ENCODE measurements around the gene HSD17B3. TPM values are rescaled to one million over a fixed set of nuclear protein-coding genes. Genes with fewer than 3 reads are reported as not detected.

HSD17B3 gene
- total and polyA plus RNA-seq, 2 donors (not counting 1 experiment from before 2014, with no cell fraction given): not detected

GRCh38 chr9:96243778-96244177 is 58.2 kb downstream of the HSD17B3 start:
- POLR2A ChIA-PET: no interaction called here
- Histone ChIP-seq H3K36me3 (replicated peaks in 1 of 2; ENCODE audit: control extremely low read depth in 1 of 2, control insufficient read depth in 1 of 2, extremely low read depth in 1 of 2, insufficient read depth in 2 of 2, low read length in 1 of 2) (no peaks in the 10 kb centered on the region), H3K27me3 (replicated peaks in 1 of 4; ENCODE audit: control extremely low read depth in 1 of 4, control insufficient read depth in 3 of 4, insufficient read depth in 4 of 4, low read length in 3 of 4) (peaks cover 0 to 8% (median 1%) of the 10 kb centered on the region in 4 experiments), H3K9me3 (ENCODE audit: control extremely low read depth in 1 of 3, control insufficient read depth in 2 of 3, insufficient read depth in 1 of 3, low read length in 2 of 3) (no peaks in the 10 kb centered on the region), H4K20me1 (ENCODE audit: control insufficient read depth, insufficient read depth, low read length, poor library complexity, severe bottlenecking) (no peaks in the 10 kb centered on the region), H3K9ac (ENCODE audit: low read length) (no peak overlapping the region), H3K79me2 (ENCODE audit: control insufficient read depth, insufficient read depth, low read length) (no peaks in the 10 kb centered on the region), H3K4me2 (replicated peaks; ENCODE audit: low read depth, low read length, poor library complexity, severe bottlenecking) (no peak overlapping the region), H3K4me3 (ENCODE audit: control extremely low read depth in 1 of 5, extremely low read depth in 1 of 5, insufficient read depth in 1 of 5, low read depth in 2 of 5, low read length in 4 of 5) (no peak overlapping the region), H2AFZ (ENCODE audit: insufficient read depth, low read depth, low read length, poor library complexity, severe bottlenecking) (no peak overlapping the region), H3K27ac (ENCODE audit: low read length in 2 of 2) (no peak overlapping the region), H3K4me1 (ENCODE audit: control insufficient read depth in 2 of 2, insufficient read depth in 2 of 2, low read length in 2 of 2) (no peaks in the 10 kb centered on the region)
- DNase-seq (no peak), ATAC-seq (ENCODE audit: low read depth) (no peak)
- CTCF ChIA-PET: interaction anchor here (0.6 kb wide), 1 partner anchor 1130 kb away, joined by 3 read pairs; no protein-coding TSS in a partner anchor
- Mint-ChIP-seq H3K27ac (no peak overlapping the region), H3K4me1 (no peaks in the 10 kb centered on the region), H3K4me3 (no peak overlapping the region), H3K9me3 (ENCODE audit: insufficient read depth) (no peaks in the 10 kb centered on the region), H3K27me3 (peaks cover 26% of the 10 kb centered on the region)
- TF ChIP-seq CTCF (IDR thresholded peaks at IDR 0.05) (no peak), EZH2 (IDR thresholded peaks at IDR 0.05; ENCODE audit: borderline replicate concordance, insufficient read depth, low read depth, low read length, poor library complexity, severe bottlenecking) (no peak)
- WGBS (ENCODE audit: insufficient coverage): 64% methylated on average over 6 of the region's 6 CpGs
- intact Hi-C loops (cut with micrococcal nuclease): no loop called here

GRCh38 chr9:96242811-96243210 is 59.2 kb downstream of the HSD17B3 start:
- intact Hi-C loops (cut with micrococcal nuclease): no loop called here
- ChIA-PET CTCF (no interaction called here), POLR2A (no interaction called here)

More at GRCh38 chr9:96242811-96243210, 59.2 kb downstream of the HSD17B3 start:
- Histone ChIP-seq H3K4me2 (replicated peaks; ENCODE audit: low read depth, low read length, poor library complexity, severe bottlenecking) (no peak overlapping the region), H3K4me1 (ENCODE audit: control insufficient read depth in 2 of 2, insufficient read depth in 2 of 2, low read length in 2 of 2) (no peaks in the 10 kb centered on the region), H3K27ac (ENCODE audit: low read length in 2 of 2) (no peak overlapping the region), H3K4me3 (ENCODE audit: control extremely low read depth in 1 of 5, extremely low read depth in 1 of 5, insufficient read depth in 1 of 5, low read depth in 2 of 5, low read length in 4 of 5) (no peak overlapping the region), H3K36me3 (replicated peaks in 1 of 2; ENCODE audit: control extremely low read depth in 1 of 2, control insufficient read depth in 1 of 2, extremely low read depth in 1 of 2, insufficient read depth in 2 of 2, low read length in 1 of 2) (no peaks in the 10 kb centered on the region), H4K20me1 (ENCODE audit: control insufficient read depth, insufficient read depth, low read length, poor library complexity, severe bottlenecking) (no peaks in the 10 kb centered on the region), H3K9me3 (ENCODE audit: control extremely low read depth in 1 of 3, control insufficient read depth in 2 of 3, insufficient read depth in 1 of 3, low read length in 2 of 3) (no peaks in the 10 kb centered on the region), H3K79me2 (ENCODE audit: control insufficient read depth, insufficient read depth, low read length) (no peaks in the 10 kb centered on the region), H2AFZ (ENCODE audit: insufficient read depth, low read depth, low read length, poor library complexity, severe bottlenecking) (no peak overlapping the region), H3K9ac (ENCODE audit: low read length) (no peak overlapping the region), H3K27me3 (replicated peaks in 1 of 4; ENCODE audit: control extremely low read depth in 1 of 4, control insufficient read depth in 3 of 4, insufficient read depth in 4 of 4, low read length in 3 of 4) (peaks cover 0 to 8% (median 1%) of the 10 kb centered on the region in 4 experiments)
- WGBS (ENCODE audit: insufficient coverage): 36% methylated on average over 3 of the region's 4 CpGs
- TF ChIP-seq CTCF (IDR thresholded peaks at IDR 0.05) (no peak), EZH2 (IDR thresholded peaks at IDR 0.05; ENCODE audit: borderline replicate concordance, insufficient read depth, low read depth, low read length, poor library complexity, severe bottlenecking) (no peak)
- Mint-ChIP-seq H3K27ac (no peak overlapping the region), H3K4me3 (no peak overlapping the region), H3K4me1 (no peaks in the 10 kb centered on the region), H3K27me3 (peaks cover 26% of the 10 kb centered on the region), H3K9me3 (ENCODE audit: insufficient read depth) (no peaks in the 10 kb centered on the region)
- no peak for DNase-seq
- no peak for ATAC-seq (ENCODE audit: low read depth)

Data from B cell (primary cell).